Esophagus muscularis mucosa (tissue), 3 donors: ENCODE results near the gene ZNF594.

Source experiments
- CTCF ChIP-seq, 3 experiments: fragments of 200-600 bp in 2 of 3; fragments of 450-650 bp in 1 of 3; sonication (generic) in 2 of 3; IDR thresholded peaks; one replicate each; pipeline ENCODE4 v1.5.1; 2017 to 2019; ENCODE audit warnings: antibody characterized with exemption in 3 of 3, mild to moderate bottlenecking in 2 of 3, moderate library complexity in 1 of 3
- POLR2A ChIP-seq: fragments of 450-650 bp; IDR thresholded peaks from one replicate; pipeline ENCODE4 v1.6.1; 2017; ENCODE audit warnings: antibody characterized with exemption, moderate library complexity, mild to moderate bottlenecking, low read depth
- POLR2AphosphoS5 ChIP-seq, 2 donors: sonication (generic); formaldehyde crosslinking; IDR thresholded peaks; one replicate each; pipeline ENCODE4 v1.6.1; 2017; ENCODE audit warnings: antibody characterized with exemption in 2 of 2

GRCh38 chr17:5183410-5183793 lies 8.3 kb downstream of the ZNF594 start:
- TF ChIP-seq CTCF (IDR thresholded peaks at IDR 0.05) (no peak), POLR2A (no peak), POLR2AphosphoS5 (IDR thresholded peaks at IDR 0.05) (no peak)
